Bronchial epithelial cell (primary cell): ENCODE data around the gene SYNPO. TPM values are rescaled to one million over a fixed set of nuclear protein-coding genes. Genes with fewer than 3 reads are reported as not detected.

Experiments
- DNase-seq: peaks from one replicate; pipeline ENCODE4 v3.0.0-alpha.2; 2010; ENCODE audit warnings: low read depth
- FAIRE-seq: peaks from 2 replicates; lab custom pipeline; 2011; peaks lifted over from hg19 to GRCh38; lab: Jason Lieb, UNC
- H3K27me3 ChIP-seq: 2 replicates; pipeline ENCODE4 v1.5.1; 2011; ENCODE audit warnings: low read length; ENCODE audit not compliant: control insufficient read depth, insufficient read depth
- H3K36me3 ChIP-seq: 2 replicates; pipeline ENCODE4 v1.5.1; 2011; ENCODE audit warnings: low read length; ENCODE audit not compliant: control insufficient read depth, insufficient read depth
- H3K4me3 ChIP-seq: 2 replicates; pipeline ENCODE4 v1.5.1; 2011; ENCODE audit warnings: mild to moderate bottlenecking, low read depth, low read length, control low read depth
- CTCF ChIP-seq: IDR thresholded peaks from 2 replicates; pipeline ENCODE4 v1.5.1; 2011; ENCODE audit warnings: mild to moderate bottlenecking, moderate library complexity, low read length, control low read depth, inconsistent platforms; ENCODE audit not compliant: insufficient read depth, severe bottlenecking
- total RNA-seq: library from RNA; depleted of rRNA; stranded (reverse); fragments of >200 nt; gene quantifications from 2 replicates; pipeline ENCODE4 v1.2.1, GENCODE V29; 2014

Gene SYNPO
- total RNA-seq, 1 donor from 2014 or later = 1.3 TPM

GRCh38 chr5:150614661-150615060, 25.8 kb upstream of the SYNPO start:
- TF ChIP-seq CTCF = no peak
- Histone ChIP-seq H3K36me3 (no peaks in the 10 kb centered on the region), H3K27me3 (no peaks in the 10 kb centered on the region), H3K4me3 (no peak overlapping the region)
- no peak for FAIRE-seq
- no peak for DNase-seq

- Histone ChIP-seq H3K4me3 (no peak overlapping the region), H3K27me3 (no peaks in the 10 kb centered on the region), H3K36me3 (no peaks in the 10 kb centered on the region)
- no peak for TF ChIP-seq CTCF
- DNase-seq (peak; percentile 55), FAIRE-seq (no peak)
Measured at GRCh38 chr5:150615141-150615699, 25.2 kb upstream of the SYNPO start.

GRCh38 chr5:150616024-150616470, 24.4 kb upstream of the SYNPO start:
- FAIRE-seq (no peak), DNase-seq (no peak)
- no peak for TF ChIP-seq CTCF
- Histone ChIP-seq H3K36me3 (no peaks in the 10 kb centered on the region), H3K4me3 (no peak overlapping the region), H3K27me3 (no peaks in the 10 kb centered on the region)

GRCh38 chr5:150616506-150616905, 24.0 kb upstream of the SYNPO start:
- no peaks in the 10 kb centered on the region for H3K36me3 ChIP-seq
- no peak for TF ChIP-seq CTCF
- H3K27me3 ChIP-seq = no peaks in the 10 kb centered on the region
- FAIRE-seq = no peak
- DNase-seq = no peak
- no peak overlapping the region for H3K4me3 ChIP-seq

- Histone ChIP-seq H3K4me3 (no peak overlapping the region), H3K27me3 (no peaks in the 10 kb centered on the region), H3K36me3 (no peaks in the 10 kb centered on the region)
- no peak for FAIRE-seq
- no peak for DNase-seq
- no peak for TF ChIP-seq CTCF
Measured at GRCh38 chr5:150618163-150618562, 22.3 kb upstream of the SYNPO start.

GRCh38 chr5:150618588-150619281, 21.7 kb upstream of the SYNPO start:
- H3K36me3 ChIP-seq = no peaks in the 10 kb centered on the region
- FAIRE-seq (no peak), DNase-seq (no peak)
- H3K4me3 ChIP-seq = no peak overlapping the region
- no peaks in the 10 kb centered on the region for H3K27me3 ChIP-seq
- TF ChIP-seq CTCF = no peak
